GM23338 (cell line): Measurements from ENCODE around the gene SLC4A4. TPM values are rescaled to one million over a fixed set of nuclear protein-coding genes. Genes with fewer than 3 reads are reported as not detected.

Source experiments
- ATAC-seq: fragments of 200-7000 bp; cut with Tn5 transposase; 3 replicates; pipeline ENCODE4 v1.9.1; 2020
- DNase-seq: peaks from one replicate; pipeline ENCODE4 v3.0.0-alpha.2; 2015; ENCODE audit warnings: low spot score
- H2AFZ ChIP-seq: fragments of 200-600 bp; sonication (generic); 2 replicates; pipeline ENCODE4 v1.8.0; 2016; ENCODE audit warnings: antibody characterized with exemption, mild to moderate bottlenecking, moderate library complexity
- H3F3A ChIP-seq: fragments of 200-600 bp; sonication (generic); replicated peaks from 2 replicates; pipeline ENCODE4 v1.8.0; 2017; ENCODE audit warnings: antibody characterized with exemption, mixed run types, low read depth
- H3K27ac ChIP-seq: fragments of 200-600 bp; sonication (generic); 2 replicates; pipeline ENCODE4 v1.6.1; 2016; ENCODE audit warnings: low read depth
- H3K27me3 ChIP-seq: fragments of 200-600 bp; sonication (generic); 2 replicates; pipeline ENCODE4 v1.8.0; 2016; ENCODE audit warnings: mild to moderate bottlenecking, mixed run types, moderate library complexity; ENCODE audit not compliant: insufficient read depth
- H3K36me3 ChIP-seq: fragments of 200-600 bp; sonication (generic); 2 replicates; pipeline ENCODE4 v1.8.0; 2016; ENCODE audit warnings: mild to moderate bottlenecking; ENCODE audit not compliant: insufficient read depth
- H3K4me1 ChIP-seq: fragments of 200-600 bp; sonication (generic); 2 replicates; pipeline ENCODE4 v1.8.0; 2016; ENCODE audit warnings: mild to moderate bottlenecking, moderate library complexity; ENCODE audit not compliant: insufficient read depth
- H3K4me2 ChIP-seq: fragments of 200-600 bp; sonication (generic); 2 replicates; pipeline ENCODE4 v1.7.1; 2017; ENCODE audit warnings: mixed run types
- H3K4me3 ChIP-seq: fragments of 200-600 bp; sonication (generic); 2 replicates; pipeline ENCODE4 v1.6.1; 2016; ENCODE audit warnings: mixed run types
- H3K79me2 ChIP-seq: fragments of 200-600 bp; sonication (generic); replicated peaks from 2 replicates; pipeline ENCODE4 v1.8.0; 2017; ENCODE audit warnings: mild to moderate bottlenecking; ENCODE audit not compliant: insufficient read depth
- H3K9me2 ChIP-seq: fragments of 200-600 bp; sonication (generic); 2 replicates; pipeline ENCODE4 v1.8.0; 2017; ENCODE audit not compliant: insufficient read depth
- H4K20me1 ChIP-seq: fragments of 200-600 bp; sonication (generic); replicated peaks from 2 replicates; pipeline ENCODE4 v1.8.0; 2017; ENCODE audit warnings: mild to moderate bottlenecking; ENCODE audit not compliant: insufficient read depth
- H3K27ac Mint-ChIP-seq: 2 replicates; pipeline ENCODE4 v1.8.0; 2020; ENCODE audit warnings: inconsistent platforms, mild to moderate bottlenecking, moderate library complexity, mixed read lengths
- H3K27me3 Mint-ChIP-seq: 3 replicates; pipeline ENCODE4 v1.8.0; 2022; ENCODE audit warnings: low read depth, mild to moderate bottlenecking, moderate library complexity, mixed read lengths, inconsistent platforms; ENCODE audit not compliant: insufficient read depth, poor library complexity
- H3K36me3 Mint-ChIP-seq: 3 replicates; pipeline ENCODE4 v1.8.0; 2021; ENCODE audit warnings: low read depth, mild to moderate bottlenecking, inconsistent platforms, moderate library complexity, mixed read lengths
- H3K4me1 Mint-ChIP-seq: 3 replicates; pipeline ENCODE4 v1.8.0; 2020; ENCODE audit warnings: mild to moderate bottlenecking, inconsistent platforms, mixed read lengths
- H3K4me3 Mint-ChIP-seq: 3 replicates; pipeline ENCODE4 v1.8.0; 2021; ENCODE audit warnings: moderate library complexity, mild to moderate bottlenecking, inconsistent platforms, mixed read lengths
- H3K9me3 Mint-ChIP-seq: 3 replicates; pipeline ENCODE4 v1.8.0; 2020; ENCODE audit warnings: moderate library complexity, mild to moderate bottlenecking, inconsistent platforms, mixed read lengths
- CREB1 ChIP-seq: fragments of 250-450 bp; sonication (Bioruptor Pico); IDR thresholded peaks from 2 replicates; pipeline ENCODE4 v1.5.0; 2020; ENCODE audit warnings: low read depth, mild to moderate bottlenecking, moderate library complexity
- CTCF ChIP-seq, 2 experiments: fragments of 200-600 bp in 1 of 2; sonication (generic) in 1 of 2; conservative IDR thresholded peaks; 2 replicates each; pipeline versions ENCODE4 v1.5.1 to v1.6.1; 2016 to 2017; ENCODE audit warnings: antibody characterized with exemption in 2 of 2, low read depth in 2 of 2, mild to moderate bottlenecking in 2 of 2, moderate library complexity in 1 of 2
- ETS1 ChIP-seq: IDR thresholded peaks from 2 replicates; pipeline ENCODE4 v1.6.1; 2016; ENCODE audit warnings: antibody characterized with exemption
- JUNB ChIP-seq: IDR thresholded peaks from one replicate; pipeline ENCODE4 v1.6.1; 2016; ENCODE audit warnings: antibody characterized with exemption; ENCODE audit not compliant: unreplicated experiment
- NANOG ChIP-seq: IDR thresholded peaks from 2 replicates; pipeline ENCODE4 v1.6.1; 2016; ENCODE audit warnings: antibody characterized with exemption, borderline replicate concordance
- STAT1 ChIP-seq: IDR thresholded peaks from one replicate; pipeline ENCODE4 v1.6.1; 2016; ENCODE audit warnings: antibody characterized with exemption; ENCODE audit not compliant: unreplicated experiment
- ZNF462 ChIP-seq: fragments of 250-450 bp; sonication (Bioruptor Pico); IDR thresholded peaks from 2 replicates; pipeline ENCODE4 v1.5.0; 2020; ENCODE audit warnings: mild to moderate bottlenecking, moderate library complexity
- polyA plus RNA-seq: library from polyadenylated mRNA; unstranded; fragments of >200 nt; fragmentation: Nextera tagmentation; extraction: Ambion mirVana; gene quantifications from 2 replicates; pipeline ENCODE4 v1.2.1, GENCODE V29; 2016
- total RNA-seq: library from RNA; depleted of rRNA; stranded (reverse); fragments of >200 nt; shearing (Covaris generic); gene quantifications from 2 replicates; pipeline ENCODE4 v1.2.3, GENCODE V29; 2014

The SLC4A4 gene
- total and polyA plus RNA-seq, 2 experiments from 2014 or later, result 1.0 to 1.5 TPM

GRCh38 chr4:71293705-71294104, 45.1 kb upstream of the SLC4A4 start:
- no peaks in the 10 kb centered on the region for H3K9me2 ChIP-seq
- Mint-ChIP-seq H3K27ac (no peak overlapping the region), H3K36me3 (no peaks in the 10 kb centered on the region), H3K4me1 (no peaks in the 10 kb centered on the region), H3K27me3 (peaks cover 1% of the 10 kb centered on the region), H3K9me3 (no peaks in the 10 kb centered on the region), H3K4me3 (no peak overlapping the region)
- H3K4me1 ChIP-seq, result no peaks in the 10 kb centered on the region
- no peak for TF ChIP-seq NANOG
- TF ChIP-seq JUNB, result no peak
- no peak for TF ChIP-seq ETS1
- no peak for TF ChIP-seq CTCF (conservative IDR thresholded peaks at IDR 0.05; ENCODE audit: low read depth in 2 of 2)
- TF ChIP-seq STAT1, result no peak
- TF ChIP-seq CREB1 (CRISPR knock-in tag), result no peak
- TF ChIP-seq ZNF462 (CRISPR knock-in tag), result no peak
- H3K27ac ChIP-seq, result no peak overlapping the region
- no peaks in the 10 kb centered on the region for H3K27me3 ChIP-seq
- H3K36me3 ChIP-seq, result no peaks in the 10 kb centered on the region
- ATAC-seq (no peak), DNase-seq (no peak)
- H3K4me2 ChIP-seq, result no peak overlapping the region
- no peak overlapping the region for H2AFZ ChIP-seq
- H3F3A ChIP-seq, result no peaks in the 10 kb centered on the region
- no peaks in the 10 kb centered on the region for H3K79me2 ChIP-seq
- H3K4me3 ChIP-seq, result no peak overlapping the region
- no peaks in the 10 kb centered on the region for H4K20me1 ChIP-seq
